T-cell (primary cell): ENCODE data around the gene GRIP2. TPM values are rescaled to one million over a fixed set of nuclear protein-coding genes. Genes with fewer than 3 reads are reported as not detected.

Source experiments
- ATAC-seq, 4 experiments: fragments of 200-7000 bp in 3 of 4; fragments of 150-1000 bp in 1 of 4; cut with Tn5 transposase; replicated peaks in 1 of 4; 1 replicate in 3 of 4; 2 replicates in 1 of 4; pipeline ENCODE4 v1.10.0; 2021; ENCODE audit warnings: moderate library complexity in 3 of 4, mild to moderate bottlenecking in 2 of 4, moderate number of reproducible peaks in 1 of 4
- CTCF ChIA-PET, 2 donors: fragments of 300-600 bp; sonication (Branson Sonifier 250); formaldehyde crosslinking; loops; one replicate each; lab custom pipeline; 2022; ENCODE audit warnings: antibody characterized with exemption in 2 of 2; lab: Charles Lee
- POLR2A ChIA-PET, 2 donors: fragments of 300-600 bp; sonication (Branson Sonifier 250); formaldehyde crosslinking; loops; one replicate each; lab custom pipeline; 2022; ENCODE audit warnings: antibody characterized with exemption in 2 of 2; lab: Charles Lee
- DNase-seq, 35 experiments: peaks; one replicate each; pipeline versions ENCODE4 v3.0.0 to v3.0.0-alpha.2; 2013 to 2023
- H3K27ac ChIP-seq: one replicate; pipeline ENCODE4 v1.5.1; 2013; ENCODE audit warnings: low read length
- H3K27me3 ChIP-seq, 2 experiments: replicated peaks in 1 of 2; 1 replicate in 1 of 2; 2 replicates in 1 of 2; pipeline versions ENCODE4 v1.6.1 to v1.7.0; 2013; ENCODE audit warnings: low read length in 1 of 2, mixed read lengths in 1 of 2; ENCODE audit not compliant: control insufficient read depth in 2 of 2, insufficient read depth in 2 of 2; ENCODE audit errors: extremely low read depth in 1 of 2
- H3K36me3 ChIP-seq, 2 donors: 1 replicate in 1 of 2; 2 replicates in 1 of 2; pipeline versions ENCODE4 v1.6.1 to v1.7.0; 2013; ENCODE audit warnings: low read length in 1 of 2; ENCODE audit not compliant: control insufficient read depth in 2 of 2, insufficient read depth in 1 of 2; ENCODE audit errors: extremely low read depth in 1 of 2
- H3K4me1 ChIP-seq, 2 experiments: 1 replicate in 1 of 2; 2 replicates in 1 of 2; pipeline versions ENCODE4 v1.6.1 to v1.7.0; 2013; ENCODE audit warnings: low read length in 2 of 2, mixed read lengths in 1 of 2; ENCODE audit not compliant: insufficient read depth in 2 of 2, control insufficient read depth in 1 of 2; ENCODE audit errors: extremely low read depth in 1 of 2
- H3K4me3 ChIP-seq, 2 donors: 1 replicate in 1 of 2; 2 replicates in 1 of 2; pipeline versions ENCODE4 v1.5.1 to v1.7.0; 2013; ENCODE audit warnings: mild to moderate bottlenecking in 2 of 2, low read length in 1 of 2, moderate library complexity in 1 of 2; ENCODE audit not compliant: control insufficient read depth in 1 of 2; ENCODE audit errors: extremely low read depth in 1 of 2
- H3K9me3 ChIP-seq: 2 replicates; pipeline ENCODE4 v1.7.0; 2013
- H3K27ac Mint-ChIP-seq, 2 donors: one replicate each; pipeline ENCODE4 v1.8.0; 2020 to 2021; ENCODE audit warnings: mild to moderate bottlenecking in 2 of 2, mixed read lengths in 2 of 2
- H3K27me3 Mint-ChIP-seq, 2 donors: one replicate each; pipeline ENCODE4 v1.8.0; 2021 to 2022; ENCODE audit warnings: mixed read lengths in 2 of 2
- H3K36me3 Mint-ChIP-seq: one replicate; pipeline ENCODE4 v1.8.0; 2021; ENCODE audit warnings: mixed read lengths
- H3K4me1 Mint-ChIP-seq, 3 donors: one replicate each; pipeline ENCODE4 v1.8.0; 2020 to 2022; ENCODE audit warnings: mixed read lengths in 3 of 3, mild to moderate bottlenecking in 1 of 3
- H3K4me3 Mint-ChIP-seq, 3 donors: one replicate each; pipeline ENCODE4 v1.8.0; 2020 to 2022; ENCODE audit warnings: mild to moderate bottlenecking in 3 of 3, mixed read lengths in 3 of 3, moderate library complexity in 3 of 3
- H3K9me3 Mint-ChIP-seq, 3 donors: one replicate each; pipeline ENCODE4 v1.8.0; 2020 to 2022; ENCODE audit warnings: mixed read lengths in 3 of 3
- WGBS: methylation state at CpG from one replicate; pipeline ENCODE4 v1.1.5; 2013; ENCODE audit warnings: missing lambda C conversion rate; ENCODE audit not compliant: insufficient coverage; 5-methylcytosine and 5-hydroxymethylcytosine counted together
- total RNA-seq, 35 experiments: library from RNA in 6 of 35; stranded (reverse) in 6 of 35; fragments of 120-200 nt in 1 of 35; gene quantifications; one replicate each; pipeline versions ENCODE4 v1.2.1 to v1.2.4 and lab custom pipeline; 2013 to 2026

The GRIP2 gene
- total RNA-seq, 5 donors from 2014 or later (not counting 1 experiment from before 2014, with no cell fraction given), result 0.20 TPM; not detected in 4

GRCh38 chr3:14524920-14525660, 15.1 kb downstream of the GRIP2 start:
- no peaks in the 10 kb centered on the region for H3K4me1 ChIP-seq
- 58% methylated on average over 4 of the region's 9 CpGs for WGBS
- H3K9me3 Mint-ChIP-seq, result no peaks in the 10 kb centered on the region
- H3K4me1 Mint-ChIP-seq, result no peaks in the 10 kb centered on the region
- no peaks in the 10 kb centered on the region for H3K9me3 ChIP-seq
- H3K27me3 Mint-ChIP-seq, result peaks cover 7 to 17% of the 10 kb centered on the region in 2 donors
- DNase-seq, result no peak
- H3K4me3 Mint-ChIP-seq, result no peak overlapping the region
- ChIA-PET POLR2A (no interaction called here), CTCF (no interaction called here)
- H3K27me3 ChIP-seq, result peaks cover 0 to 27% of the 10 kb centered on the region in 2 experiments
- no peaks in the 10 kb centered on the region for H3K36me3 ChIP-seq
- no peak overlapping the region for H3K27ac Mint-ChIP-seq
- no peak for ATAC-seq
- H3K4me3 ChIP-seq, result no peak overlapping the region
- H3K27ac ChIP-seq, result no peak overlapping the region
- no peaks in the 10 kb centered on the region for H3K36me3 Mint-ChIP-seq

- ChIA-PET POLR2A (no interaction called here), CTCF (no interaction called here)
- Histone ChIP-seq H3K9me3 (no peaks in the 10 kb centered on the region), H3K27ac (no peak overlapping the region), H3K4me3 (no peak overlapping the region), H3K4me1 (no peaks in the 10 kb centered on the region), H3K27me3 (peaks cover 0 to 32% of the 10 kb centered on the region in 2 experiments), H3K36me3 (no peaks in the 10 kb centered on the region)
- Mint-ChIP-seq H3K9me3 (no peaks in the 10 kb centered on the region), H3K4me1 (no peaks in the 10 kb centered on the region), H3K4me3 (no peak overlapping the region), H3K36me3 (no peaks in the 10 kb centered on the region), H3K27me3 (peaks cover 7 to 16% of the 10 kb centered on the region in 2 donors), H3K27ac (no peak overlapping the region)
- DNase-seq (no peak), ATAC-seq (no peak)
- WGBS, result 82% methylated on average over 14 of the region's 14 CpGs
Measured at GRCh38 chr3:14524311-14524711, 15.8 kb downstream of the GRIP2 start.

- H3K36me3 Mint-ChIP-seq, result no peaks in the 10 kb centered on the region
- no peaks in the 10 kb centered on the region for H3K4me1 ChIP-seq
- DNase-seq (no peak), ATAC-seq (no peak)
- CTCF ChIA-PET, result interaction anchor here in 1 of 2 donors (0.8 kb wide), 1 partner anchor 15 kb away, joined by 3 read pairs; no protein-coding TSS in a partner anchor
- H3K27me3 ChIP-seq, result peaks cover 0 to 33% of the 10 kb centered on the region in 2 experiments
- peaks cover 7 to 16% of the 10 kb centered on the region in 2 donors for H3K27me3 Mint-ChIP-seq
- WGBS, result no CpG with 5 or more reads among the region's 7 CpGs
- no peak overlapping the region for H3K4me3 ChIP-seq
- H3K9me3 ChIP-seq, result no peaks in the 10 kb centered on the region
- H3K27ac ChIP-seq, result no peak overlapping the region
- POLR2A ChIA-PET, result no interaction called here
- H3K36me3 ChIP-seq, result no peaks in the 10 kb centered on the region
- H3K4me1 Mint-ChIP-seq, result no peaks in the 10 kb centered on the region
- no peaks in the 10 kb centered on the region for H3K9me3 Mint-ChIP-seq
- H3K27ac Mint-ChIP-seq, result no peak overlapping the region
- H3K4me3 Mint-ChIP-seq, result no peak overlapping the region
Measured at GRCh38 chr3:14523792-14524191, 16.4 kb downstream of the GRIP2 start.

GRCh38 chr3:14522768-14523167, 17.4 kb downstream of the GRIP2 start:
- Mint-ChIP-seq H3K27me3 (peaks cover 7 to 18% of the 10 kb centered on the region in 2 donors), H3K27ac (no peak overlapping the region), H3K4me3 (no peak overlapping the region), H3K36me3 (no peaks in the 10 kb centered on the region), H3K9me3 (no peaks in the 10 kb centered on the region), H3K4me1 (no peaks in the 10 kb centered on the region)
- POLR2A ChIA-PET, result no interaction called here
- no peak overlapping the region for H3K27ac ChIP-seq
- 91% methylated on average over 8 of the region's 12 CpGs for WGBS
- ATAC-seq (no peak), DNase-seq (no peak)
- peaks cover 0 to 33% of the 10 kb centered on the region in 2 experiments for H3K27me3 ChIP-seq
- CTCF ChIA-PET, result interaction anchor here in 1 of 2 donors (0.8 kb wide), 1 partner anchor 14 kb away, joined by 3 read pairs; no protein-coding TSS in a partner anchor
- no peaks in the 10 kb centered on the region for H3K9me3 ChIP-seq
- H3K4me1 ChIP-seq, result no peaks in the 10 kb centered on the region
- no peak overlapping the region for H3K4me3 ChIP-seq
- no peaks in the 10 kb centered on the region for H3K36me3 ChIP-seq

GRCh38 chr3:14522129-14522691, 17.9 kb downstream of the GRIP2 start:
- H3K4me3 Mint-ChIP-seq, result no peak overlapping the region
- H3K36me3 Mint-ChIP-seq, result no peaks in the 10 kb centered on the region
- no peaks in the 10 kb centered on the region for H3K4me1 Mint-ChIP-seq
- ATAC-seq, result no peak
- POLR2A ChIA-PET, result no interaction called here
- peaks cover 0 to 36% of the 10 kb centered on the region in 2 experiments for H3K27me3 ChIP-seq
- no peak overlapping the region for H3K4me3 ChIP-seq
- H3K36me3 ChIP-seq, result no peaks in the 10 kb centered on the region
- peaks cover 7 to 18% of the 10 kb centered on the region in 2 donors for H3K27me3 Mint-ChIP-seq
- CTCF ChIA-PET, result no interaction called here
- no peak overlapping the region for H3K27ac ChIP-seq
- H3K27ac Mint-ChIP-seq, result no peak overlapping the region
- 74% methylated on average over 15 of the region's 16 CpGs for WGBS
- H3K4me1 ChIP-seq, result no peaks in the 10 kb centered on the region
- H3K9me3 ChIP-seq, result no peaks in the 10 kb centered on the region
- no peak for DNase-seq
- H3K9me3 Mint-ChIP-seq, result no peaks in the 10 kb centered on the region

DNA sequence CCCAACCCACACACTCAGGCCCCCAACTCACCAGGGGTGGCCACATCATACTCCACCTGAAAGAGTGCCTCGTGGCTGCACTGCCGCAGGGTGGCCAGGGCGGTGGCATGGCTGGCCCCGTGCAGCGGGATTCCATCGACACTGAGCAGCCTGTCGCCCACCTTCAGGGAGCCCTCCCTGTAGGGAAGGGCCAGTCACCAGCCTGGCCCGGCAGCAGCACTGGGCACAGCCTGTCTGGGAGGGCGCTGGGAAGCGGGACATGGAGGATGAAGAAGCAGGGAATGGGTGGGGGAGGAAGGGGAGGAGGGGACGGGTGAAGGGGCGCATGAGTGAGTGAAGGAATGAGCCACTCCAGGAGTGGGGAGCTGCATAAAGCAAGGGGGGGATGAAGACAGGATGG, 18.5 kb downstream of the GRIP2 start:
- H3K4me1 Mint-ChIP-seq, result no peaks in the 10 kb centered on the region
- H3K9me3 ChIP-seq, result no peaks in the 10 kb centered on the region
- DNase-seq (no peak), ATAC-seq (no peak)
- WGBS, result 82% methylated on average over 12 of the region's 12 CpGs
- no peak overlapping the region for H3K4me3 ChIP-seq
- H3K4me3 Mint-ChIP-seq, result no peak overlapping the region
- ChIA-PET CTCF (no interaction called here), POLR2A (no interaction called here)
- peaks cover 7 to 15% of the 10 kb centered on the region in 2 donors for H3K27me3 Mint-ChIP-seq
- no peaks in the 10 kb centered on the region for H3K9me3 Mint-ChIP-seq
- no peak overlapping the region for H3K27ac Mint-ChIP-seq
- no peaks in the 10 kb centered on the region for H3K4me1 ChIP-seq
- H3K27me3 ChIP-seq, result peaks cover 0 to 34% of the 10 kb centered on the region in 2 experiments
- H3K27ac ChIP-seq, result no peak overlapping the region
- H3K36me3 Mint-ChIP-seq, result no peaks in the 10 kb centered on the region
- H3K36me3 ChIP-seq, result no peaks in the 10 kb centered on the region
